ENCODE data around the gene TMEM100.

The TMEM100 gene

DNA sequence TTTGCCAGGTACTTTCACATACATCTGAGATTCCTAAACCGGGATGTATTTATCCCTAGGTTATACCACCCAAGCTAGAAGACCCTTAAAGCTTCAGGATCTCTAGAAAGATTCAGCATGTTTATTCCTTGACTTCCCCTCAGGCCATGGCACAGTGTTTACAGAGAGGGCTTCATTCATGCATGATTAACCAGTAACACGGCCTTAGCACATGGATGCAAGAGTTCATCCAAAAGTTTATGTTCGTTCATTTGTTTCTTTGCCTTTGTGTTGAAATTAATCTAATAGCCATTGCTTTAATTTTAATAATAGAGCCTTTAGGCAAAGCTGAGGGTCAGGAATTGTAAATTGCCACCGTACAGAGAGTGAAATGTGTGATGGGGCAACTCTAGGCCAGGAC is 41.9 kb upstream of the TMEM100 start:
- Histone ChIP-seq H3K36me3 (ENCODE audit: control insufficient read depth, low read length) (no peaks in the 10 kb centered on the region), H3F3A (ENCODE audit: control insufficient read depth, insufficient read depth) (no peaks in the 10 kb centered on the region), H4K20me1 (ENCODE audit: control insufficient read depth, insufficient read depth, low read depth, low read length) (no peaks in the 10 kb centered on the region), H3K9me3 (ENCODE audit: control insufficient read depth, insufficient read depth, low read length) (no peaks in the 10 kb centered on the region), H3K79me2 (ENCODE audit: control insufficient read depth, low read length) (no peaks in the 10 kb centered on the region), H3K4me3 (ENCODE audit: low read length) (no peak overlapping the region), H3K9me2 (replicated peaks; ENCODE audit: control insufficient read depth, low read length) (no peaks in the 10 kb centered on the region), H3K4me1 (ENCODE audit: control insufficient read depth, low read length) (peaks cover 6% of the 10 kb centered on the region), H3K27me3 (ENCODE audit: control insufficient read depth, low read length) (no peaks in the 10 kb centered on the region), H3K27ac (ENCODE audit: low read depth, low read length) (no peak overlapping the region), H3K4me2 (ENCODE audit: low read length) (no peak overlapping the region)
- TF ChIP-seq, protein P1, sequence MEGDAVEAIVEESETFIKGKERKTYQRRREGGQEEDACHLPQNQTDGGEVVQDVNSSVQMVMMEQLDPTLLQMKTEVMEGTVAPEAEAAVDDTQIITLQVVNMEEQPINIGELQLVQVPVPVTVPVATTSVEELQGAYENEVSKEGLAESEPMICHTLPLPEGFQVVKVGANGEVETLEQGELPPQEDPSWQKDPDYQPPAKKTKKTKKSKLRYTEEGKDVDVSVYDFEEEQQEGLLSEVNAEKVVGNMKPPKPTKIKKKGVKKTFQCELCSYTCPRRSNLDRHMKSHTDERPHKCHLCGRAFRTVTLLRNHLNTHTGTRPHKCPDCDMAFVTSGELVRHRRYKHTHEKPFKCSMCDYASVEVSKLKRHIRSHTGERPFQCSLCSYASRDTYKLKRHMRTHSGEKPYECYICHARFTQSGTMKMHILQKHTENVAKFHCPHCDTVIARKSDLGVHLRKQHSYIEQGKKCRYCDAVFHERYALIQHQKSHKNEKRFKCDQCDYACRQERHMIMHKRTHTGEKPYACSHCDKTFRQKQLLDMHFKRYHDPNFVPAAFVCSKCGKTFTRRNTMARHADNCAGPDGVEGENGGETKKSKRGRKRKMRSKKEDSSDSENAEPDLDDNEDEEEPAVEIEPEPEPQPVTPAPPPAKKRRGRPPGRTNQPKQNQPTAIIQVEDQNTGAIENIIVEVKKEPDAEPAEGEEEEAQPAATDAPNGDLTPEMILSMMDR (IDR thresholded peaks at IDR 0.05; ENCODE audit: low read depth, low read length, poor library complexity, severe bottlenecking): no peak
- TF ChIP-seq EZH2phosphoT487 (IDR thresholded peaks at IDR 0.05; ENCODE audit: borderline replicate concordance, low read length): no peak

- Histone ChIP-seq H3K36me3 (ENCODE audit: control insufficient read depth, low read length) (no peaks in the 10 kb centered on the region), H3F3A (ENCODE audit: control insufficient read depth, insufficient read depth) (no peaks in the 10 kb centered on the region), H3K27ac (ENCODE audit: low read depth, low read length) (no peak overlapping the region), H3K4me1 (ENCODE audit: control insufficient read depth, low read length) (peaks cover 6% of the 10 kb centered on the region), H3K9me3 (ENCODE audit: control insufficient read depth, insufficient read depth, low read length) (no peaks in the 10 kb centered on the region), H3K9me2 (replicated peaks; ENCODE audit: control insufficient read depth, low read length) (no peaks in the 10 kb centered on the region), H3K27me3 (ENCODE audit: control insufficient read depth, low read length) (no peaks in the 10 kb centered on the region), H3K79me2 (ENCODE audit: control insufficient read depth, low read length) (no peaks in the 10 kb centered on the region), H3K4me3 (ENCODE audit: low read length) (no peak overlapping the region), H4K20me1 (ENCODE audit: control insufficient read depth, insufficient read depth, low read depth, low read length) (no peaks in the 10 kb centered on the region), H3K4me2 (ENCODE audit: low read length) (peak overlapping the region; percentile 10; the same call in 1 of the 2 replicates)
- TF ChIP-seq, protein P1 (IDR thresholded peaks at IDR 0.05; ENCODE audit: low read depth, low read length, poor library complexity, severe bottlenecking): no peak
- no peak for TF ChIP-seq EZH2phosphoT487 (IDR thresholded peaks at IDR 0.05; ENCODE audit: borderline replicate concordance, low read length)
These were observed 41.2 kb upstream of the TMEM100 start for GRCh38 chr17:55763856-55764255.

- Histone ChIP-seq H3K36me3 (ENCODE audit: control insufficient read depth, low read length) (no peaks in the 10 kb centered on the region), H3K4me2 (ENCODE audit: low read length) (no peak overlapping the region)
- no peak for TF ChIP-seq EZH2phosphoT487 (IDR thresholded peaks at IDR 0.05; ENCODE audit: borderline replicate concordance, low read length)
- TF ChIP-seq, protein P1 (IDR thresholded peaks at IDR 0.05; ENCODE audit: low read depth, low read length, poor library complexity, severe bottlenecking): no peak
These were observed 39.6 kb upstream of the TMEM100 start for GRCh38 chr17:55762086-55762858.

More at GRCh38 chr17:55762086-55762858, 39.6 kb upstream of the TMEM100 start:
- Histone ChIP-seq H3K4me3 (ENCODE audit: low read length) (no peak overlapping the region), H3F3A (ENCODE audit: control insufficient read depth, insufficient read depth) (no peaks in the 10 kb centered on the region), H3K9me3 (ENCODE audit: control insufficient read depth, insufficient read depth, low read length) (no peaks in the 10 kb centered on the region), H3K27me3 (ENCODE audit: control insufficient read depth, low read length) (no peaks in the 10 kb centered on the region), H3K79me2 (ENCODE audit: control insufficient read depth, low read length) (no peaks in the 10 kb centered on the region), H3K4me1 (ENCODE audit: control insufficient read depth, low read length) (peaks cover 6% of the 10 kb centered on the region), H3K27ac (ENCODE audit: low read depth, low read length) (no peak overlapping the region), H4K20me1 (ENCODE audit: control insufficient read depth, insufficient read depth, low read depth, low read length) (no peaks in the 10 kb centered on the region), H3K9me2 (replicated peaks; ENCODE audit: control insufficient read depth, low read length) (no peaks in the 10 kb centered on the region)
